ENCODE results near the gene LDLRAP1.

DNA sequence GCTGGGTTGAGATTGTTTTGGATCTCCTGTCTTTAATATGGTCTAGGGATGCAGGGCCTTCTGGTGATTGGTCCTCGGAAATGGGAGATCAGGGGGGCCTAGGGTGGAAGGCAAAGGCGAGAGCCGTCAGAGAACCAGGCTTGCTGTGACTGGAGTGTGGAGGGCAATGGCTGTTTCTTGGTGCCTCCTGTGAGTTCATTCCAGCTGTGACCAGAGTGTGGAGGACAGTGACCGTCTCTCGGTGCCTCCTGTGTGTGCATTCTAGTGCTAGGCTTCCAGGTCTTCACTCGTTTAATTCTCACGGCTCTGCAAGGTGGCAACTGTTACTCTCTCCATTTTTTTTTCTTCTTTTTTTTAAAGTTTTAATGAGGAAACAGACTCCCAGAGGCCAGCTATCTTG, 14.1 kb downstream of the LDLRAP1 start:
- TF ChIP-seq, protein P1, sequence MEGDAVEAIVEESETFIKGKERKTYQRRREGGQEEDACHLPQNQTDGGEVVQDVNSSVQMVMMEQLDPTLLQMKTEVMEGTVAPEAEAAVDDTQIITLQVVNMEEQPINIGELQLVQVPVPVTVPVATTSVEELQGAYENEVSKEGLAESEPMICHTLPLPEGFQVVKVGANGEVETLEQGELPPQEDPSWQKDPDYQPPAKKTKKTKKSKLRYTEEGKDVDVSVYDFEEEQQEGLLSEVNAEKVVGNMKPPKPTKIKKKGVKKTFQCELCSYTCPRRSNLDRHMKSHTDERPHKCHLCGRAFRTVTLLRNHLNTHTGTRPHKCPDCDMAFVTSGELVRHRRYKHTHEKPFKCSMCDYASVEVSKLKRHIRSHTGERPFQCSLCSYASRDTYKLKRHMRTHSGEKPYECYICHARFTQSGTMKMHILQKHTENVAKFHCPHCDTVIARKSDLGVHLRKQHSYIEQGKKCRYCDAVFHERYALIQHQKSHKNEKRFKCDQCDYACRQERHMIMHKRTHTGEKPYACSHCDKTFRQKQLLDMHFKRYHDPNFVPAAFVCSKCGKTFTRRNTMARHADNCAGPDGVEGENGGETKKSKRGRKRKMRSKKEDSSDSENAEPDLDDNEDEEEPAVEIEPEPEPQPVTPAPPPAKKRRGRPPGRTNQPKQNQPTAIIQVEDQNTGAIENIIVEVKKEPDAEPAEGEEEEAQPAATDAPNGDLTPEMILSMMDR (conservative IDR thresholded peaks at IDR 0.05) = no peak
- no peak for TF ChIP-seq EZH2 (IDR thresholded peaks at IDR 0.05; ENCODE audit: low read depth)

All from PC-9 (cell line).